GM23248 (cell line): ENCODE data around the gene CSRP2.

Experiments used
- EZH2 ChIP-seq: fragments of 200-600 bp; sonication (generic); IDR thresholded peaks from 2 replicates; pipeline ENCODE4 v1.6.1; 2018; ENCODE audit warnings: antibody characterized with exemption, mild to moderate bottlenecking; ENCODE audit not compliant: insufficient read depth, poor library complexity, severe bottlenecking
- EZH2phosphoT487 ChIP-seq: fragments of 200-600 bp; sonication (generic); IDR thresholded peaks from 2 replicates; pipeline ENCODE4 v1.6.1; 2018; ENCODE audit warnings: antibody characterized with exemption, moderate library complexity, mild to moderate bottlenecking, low read depth; ENCODE audit not compliant: insufficient read depth

DNA sequence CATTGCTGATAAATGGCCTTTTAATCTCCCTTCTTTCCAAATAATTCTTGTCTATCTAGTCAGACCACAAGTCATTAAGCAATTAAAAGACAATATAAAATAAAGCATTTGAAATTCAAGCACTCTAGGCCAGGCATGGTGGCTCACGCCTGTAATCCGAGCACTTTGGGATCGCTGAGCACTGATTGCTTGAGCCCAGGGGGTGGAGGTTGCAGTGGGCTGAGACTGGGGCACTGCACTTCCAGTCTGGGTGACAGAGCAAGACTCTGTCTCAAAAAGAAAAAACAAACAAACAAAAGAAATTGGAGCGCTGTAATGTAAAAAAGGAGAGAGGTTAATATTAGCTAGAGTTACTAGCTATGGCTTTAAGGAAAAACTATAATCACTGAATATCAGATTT, 30.5 kb upstream of the CSRP2 start:
- TF ChIP-seq EZH2 (no peak), EZH2phosphoT487 (no peak)
